Progenitor cell of endocrine pancreas (in vitro differentiated cells): Measurements from ENCODE around the gene MANEA. TPM values are rescaled to one million over a fixed set of nuclear protein-coding genes. Genes with fewer than 3 reads are reported as not detected.

ENCODE experiments used
- DNase-seq: peaks from one replicate; pipeline ENCODE4 v3.0.0; 2021; ENCODE audit warnings: low spot score; ENCODE audit not compliant: unreplicated experiment
- H3K27ac Mint-ChIP-seq: 2 replicates; pipeline ENCODE4 v1.8.0; 2021; ENCODE audit warnings: mild to moderate bottlenecking, moderate library complexity, mixed read lengths
- H3K27me3 Mint-ChIP-seq: 2 replicates; pipeline ENCODE4 v1.8.0; 2021; ENCODE audit warnings: mixed read lengths
- H3K36me3 Mint-ChIP-seq: 2 replicates; pipeline ENCODE4 v1.8.0; 2022; ENCODE audit warnings: mixed read lengths; ENCODE audit not compliant: insufficient read depth
- H3K4me1 Mint-ChIP-seq: 2 replicates; pipeline ENCODE4 v1.8.0; 2021; ENCODE audit warnings: low read depth, mixed read lengths
- H3K4me3 Mint-ChIP-seq: 2 replicates; pipeline ENCODE4 v1.8.0; 2021; ENCODE audit warnings: low read depth, mild to moderate bottlenecking, moderate library complexity, mixed read lengths
- H3K9me3 Mint-ChIP-seq: 2 replicates; pipeline ENCODE4 v1.8.0; 2021; ENCODE audit warnings: low read depth, mixed read lengths
- CTCF ChIP-seq: fragments of 200-600 bp; sonication (generic); IDR thresholded peaks from one replicate; pipeline ENCODE4 v1.5.0; 2021; ENCODE audit warnings: antibody characterized with exemption, mild to moderate bottlenecking; ENCODE audit not compliant: unreplicated experiment
- total RNA-seq: library from RNA; stranded (reverse); gene quantifications from 2 replicates; pipeline ENCODE4 v1.2.1, GENCODE V29; 2021

The MANEA gene
- total RNA-seq, 1 donor from 2014 or later: 10.8 TPM

DNA sequence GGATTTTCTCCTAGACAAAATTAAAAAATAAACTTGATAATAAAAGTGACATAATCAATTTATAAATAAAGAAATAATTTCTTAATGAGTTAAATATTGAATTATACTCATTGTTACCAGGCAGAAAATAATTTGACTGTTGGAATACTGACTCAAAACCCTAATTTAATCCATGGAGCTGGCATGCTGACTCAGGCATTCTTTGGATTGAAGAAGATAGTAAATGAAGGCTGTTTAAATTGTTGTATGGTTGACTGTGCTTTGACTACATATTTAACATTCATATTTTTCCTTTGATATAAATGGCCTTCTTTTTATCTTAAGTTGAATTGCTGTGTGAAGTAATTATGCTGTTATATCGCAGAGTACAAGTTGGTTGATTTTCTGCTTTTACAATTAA, 11.7 kb downstream of the MANEA start:
- Mint-ChIP-seq H3K27ac (no peak overlapping the region), H3K36me3 (peaks cover 19% of the 10 kb centered on the region), H3K9me3 (peaks cover 13% of the 10 kb centered on the region), H3K4me3 (no peak overlapping the region), H3K4me1 (no peaks in the 10 kb centered on the region), H3K27me3 (no peaks in the 10 kb centered on the region)
- DNase-seq: no peak
- TF ChIP-seq CTCF: no peak

GRCh38 chr6:95589826-95590570, 12.7 kb downstream of the MANEA start:
- Mint-ChIP-seq H3K4me1 (no peaks in the 10 kb centered on the region), H3K36me3 (peaks cover 13% of the 10 kb centered on the region), H3K4me3 (no peak overlapping the region), H3K27me3 (no peaks in the 10 kb centered on the region), H3K27ac (no peak overlapping the region), H3K9me3 (peaks cover 5% of the 10 kb centered on the region)
- no peak for DNase-seq
- no peak for TF ChIP-seq CTCF

- no peak for TF ChIP-seq CTCF
- Mint-ChIP-seq H3K27ac (no peak overlapping the region), H3K9me3 (peaks cover 5% of the 10 kb centered on the region), H3K36me3 (peaks cover 11% of the 10 kb centered on the region), H3K4me3 (no peak overlapping the region), H3K4me1 (peaks cover 7% of the 10 kb centered on the region), H3K27me3 (no peaks in the 10 kb centered on the region)
- no peak for DNase-seq
Observed at GRCh38 chr6:95593025-95593424, 15.7 kb downstream of the MANEA start.

GRCh38 chr6:95596021-95596420, 18.7 kb downstream of the MANEA start:
- Mint-ChIP-seq H3K36me3 (peaks cover 8% of the 10 kb centered on the region), H3K27me3 (no peaks in the 10 kb centered on the region), H3K4me1 (peaks cover 9% of the 10 kb centered on the region), H3K9me3 (peaks cover 5% of the 10 kb centered on the region), H3K27ac (no peak overlapping the region), H3K4me3 (no peak overlapping the region)
- no peak for TF ChIP-seq CTCF
- DNase-seq: no peak

DNA sequence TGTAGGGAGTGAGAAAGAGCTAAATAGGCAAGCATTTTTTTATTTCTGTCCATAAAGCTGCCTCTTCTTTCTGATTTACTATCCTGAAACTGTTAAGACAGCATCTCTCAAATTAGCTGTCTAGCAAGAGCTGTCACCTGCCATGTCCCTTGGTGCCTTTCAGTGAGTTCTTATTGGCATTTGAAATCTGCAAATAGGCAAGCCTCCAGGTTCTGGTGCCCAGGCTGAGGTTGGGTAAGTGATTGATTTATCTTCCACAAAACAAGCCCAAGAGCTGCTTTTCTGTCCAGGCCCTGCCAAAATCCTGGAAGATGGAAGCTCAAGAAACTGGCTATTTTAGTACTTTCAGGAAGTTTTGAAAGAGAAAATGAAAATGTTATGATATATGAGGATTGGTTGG, 22.4 kb downstream of the MANEA start:
- no peak for DNase-seq
- TF ChIP-seq CTCF: no peak
- no peaks in the 10 kb centered on the region for H3K27me3 Mint-ChIP-seq
- no peaks in the 10 kb centered on the region for H3K9me3 Mint-ChIP-seq
- no peak overlapping the region for H3K27ac Mint-ChIP-seq
- H3K36me3 Mint-ChIP-seq: no peaks in the 10 kb centered on the region
- H3K4me1 Mint-ChIP-seq: peaks cover 12% of the 10 kb centered on the region
- H3K4me3 Mint-ChIP-seq: no peak overlapping the region
